Mesothelial cell of epicardium (in vitro differentiated cells): Measurements from ENCODE around the gene OSBPL5. TPM values are rescaled to one million over a fixed set of nuclear protein-coding genes. Genes with fewer than 3 reads are reported as not detected.

ENCODE experiments used
- DNase-seq, 2 experiments: peaks; one replicate each; pipeline ENCODE4 v3.0.0; 2021; ENCODE audit warnings: low spot score in 2 of 2; ENCODE audit not compliant: unreplicated experiment in 2 of 2
- H3K27ac Mint-ChIP-seq: 2 replicates; pipeline ENCODE4 v1.8.0; 2021; ENCODE audit warnings: mixed read lengths
- H3K27me3 Mint-ChIP-seq: 2 replicates; pipeline ENCODE4 v1.8.0; 2021; ENCODE audit warnings: low read depth, mixed read lengths
- H3K36me3 Mint-ChIP-seq: 2 replicates; pipeline ENCODE4 v1.8.0; 2021; ENCODE audit warnings: mixed read lengths
- H3K4me1 Mint-ChIP-seq: 2 replicates; pipeline ENCODE4 v1.8.0; 2021; ENCODE audit warnings: mixed read lengths
- H3K4me3 Mint-ChIP-seq: 2 replicates; pipeline ENCODE4 v1.8.0; 2021; ENCODE audit warnings: mild to moderate bottlenecking, moderate library complexity, mixed read lengths
- H3K9me3 Mint-ChIP-seq: 2 replicates; pipeline ENCODE4 v1.8.0; 2021; ENCODE audit warnings: mixed read lengths
- total RNA-seq: library from RNA; stranded (reverse); gene quantifications from 3 replicates; pipeline ENCODE4 v1.2.1, GENCODE V29; 2021
- TF ChIP-seq, protein P1 (sequence below): fragments of 200-600 bp; sonication (generic); IDR thresholded peaks from one replicate; pipeline ENCODE4 v1.5.0; 2021; ENCODE audit warnings: antibody characterized with exemption; ENCODE audit not compliant: unreplicated experiment

OSBPL5 gene
- total RNA-seq, 1 donor from 2014 or later, result 37.1 TPM

GRCh38 chr11:3206922-3207204, 41.8 kb upstream of the OSBPL5 start:
- no peaks in the 10 kb centered on the region for H3K4me1 Mint-ChIP-seq
- peaks cover 51% of the 10 kb centered on the region for H3K27me3 Mint-ChIP-seq
- H3K4me3 Mint-ChIP-seq, result no peak overlapping the region
- TF ChIP-seq, protein P1, sequence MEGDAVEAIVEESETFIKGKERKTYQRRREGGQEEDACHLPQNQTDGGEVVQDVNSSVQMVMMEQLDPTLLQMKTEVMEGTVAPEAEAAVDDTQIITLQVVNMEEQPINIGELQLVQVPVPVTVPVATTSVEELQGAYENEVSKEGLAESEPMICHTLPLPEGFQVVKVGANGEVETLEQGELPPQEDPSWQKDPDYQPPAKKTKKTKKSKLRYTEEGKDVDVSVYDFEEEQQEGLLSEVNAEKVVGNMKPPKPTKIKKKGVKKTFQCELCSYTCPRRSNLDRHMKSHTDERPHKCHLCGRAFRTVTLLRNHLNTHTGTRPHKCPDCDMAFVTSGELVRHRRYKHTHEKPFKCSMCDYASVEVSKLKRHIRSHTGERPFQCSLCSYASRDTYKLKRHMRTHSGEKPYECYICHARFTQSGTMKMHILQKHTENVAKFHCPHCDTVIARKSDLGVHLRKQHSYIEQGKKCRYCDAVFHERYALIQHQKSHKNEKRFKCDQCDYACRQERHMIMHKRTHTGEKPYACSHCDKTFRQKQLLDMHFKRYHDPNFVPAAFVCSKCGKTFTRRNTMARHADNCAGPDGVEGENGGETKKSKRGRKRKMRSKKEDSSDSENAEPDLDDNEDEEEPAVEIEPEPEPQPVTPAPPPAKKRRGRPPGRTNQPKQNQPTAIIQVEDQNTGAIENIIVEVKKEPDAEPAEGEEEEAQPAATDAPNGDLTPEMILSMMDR, result no peak
- no peak overlapping the region for H3K27ac Mint-ChIP-seq
- no peak for DNase-seq
- peaks cover 13% of the 10 kb centered on the region for H3K9me3 Mint-ChIP-seq
- H3K36me3 Mint-ChIP-seq, result no peaks in the 10 kb centered on the region

- H3K27ac Mint-ChIP-seq, result no peak overlapping the region
- no peak overlapping the region for H3K4me3 Mint-ChIP-seq
- peaks cover 8% of the 10 kb centered on the region for H3K9me3 Mint-ChIP-seq
- no peak for DNase-seq
- H3K36me3 Mint-ChIP-seq, result no peaks in the 10 kb centered on the region
- H3K27me3 Mint-ChIP-seq, result peaks cover 51% of the 10 kb centered on the region
- TF ChIP-seq, protein P1, result no peak
- no peaks in the 10 kb centered on the region for H3K4me1 Mint-ChIP-seq
Measured at GRCh38 chr11:3206156-3206921, 41.2 kb upstream of the OSBPL5 start.

GRCh38 chr11:3205261-3206155, 40.4 kb upstream of the OSBPL5 start:
- no peak overlapping the region for H3K4me3 Mint-ChIP-seq
- DNase-seq, result no peak
- peaks cover 59% of the 10 kb centered on the region for H3K27me3 Mint-ChIP-seq
- H3K27ac Mint-ChIP-seq, result no peak overlapping the region
- no peaks in the 10 kb centered on the region for H3K9me3 Mint-ChIP-seq
- TF ChIP-seq, protein P1, result no peak
- no peaks in the 10 kb centered on the region for H3K4me1 Mint-ChIP-seq
- no peaks in the 10 kb centered on the region for H3K36me3 Mint-ChIP-seq

DNA sequence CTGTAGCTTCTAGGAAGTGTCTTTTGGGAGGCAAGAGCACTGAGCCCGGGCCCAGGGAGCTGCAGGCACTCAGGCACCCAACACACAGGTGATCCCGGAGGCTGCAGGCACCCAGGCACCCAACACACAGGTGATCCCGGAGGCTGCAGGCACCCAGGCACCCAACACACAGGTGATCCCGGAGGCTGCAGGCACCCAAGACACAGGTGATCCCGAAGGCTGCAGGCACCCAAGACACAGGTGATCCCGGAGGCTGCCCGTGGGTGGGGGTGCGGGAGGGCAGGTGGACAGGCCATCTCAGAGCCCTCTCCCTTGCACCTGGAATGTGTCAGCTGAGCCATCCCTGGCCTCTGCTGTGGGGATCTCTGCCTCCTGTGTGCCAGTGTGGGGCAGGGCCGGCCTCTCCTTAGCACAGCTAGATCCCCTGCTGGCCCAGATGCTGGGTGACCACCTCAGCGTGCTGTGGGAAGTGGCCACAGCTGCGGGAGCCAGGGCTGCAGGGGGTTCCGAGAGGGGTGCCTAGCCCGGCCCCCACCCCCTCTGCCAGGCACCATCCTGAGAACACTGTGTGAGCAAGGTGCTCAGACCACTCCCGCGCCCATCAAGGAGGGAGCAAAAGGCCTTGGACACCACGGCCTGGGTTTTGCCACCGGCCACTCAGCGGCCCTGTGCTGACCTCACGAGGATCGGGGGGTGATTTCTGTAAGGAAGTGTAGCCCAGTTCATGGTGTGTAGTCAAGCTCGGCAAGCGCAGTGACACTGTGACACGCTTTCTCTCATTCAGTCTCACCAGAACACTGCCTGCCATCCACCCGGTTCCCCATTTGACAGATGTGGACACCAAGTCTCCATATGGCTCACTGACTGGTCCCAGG, 39.3 kb upstream of the OSBPL5 start:
- Mint-ChIP-seq H3K27ac (no peak overlapping the region), H3K9me3 (no peaks in the 10 kb centered on the region), H3K4me3 (no peak overlapping the region), H3K36me3 (no peaks in the 10 kb centered on the region), H3K27me3 (peaks cover 65% of the 10 kb centered on the region), H3K4me1 (no peaks in the 10 kb centered on the region)
- TF ChIP-seq, protein P1, result no peak
- no peak for DNase-seq

DNA sequence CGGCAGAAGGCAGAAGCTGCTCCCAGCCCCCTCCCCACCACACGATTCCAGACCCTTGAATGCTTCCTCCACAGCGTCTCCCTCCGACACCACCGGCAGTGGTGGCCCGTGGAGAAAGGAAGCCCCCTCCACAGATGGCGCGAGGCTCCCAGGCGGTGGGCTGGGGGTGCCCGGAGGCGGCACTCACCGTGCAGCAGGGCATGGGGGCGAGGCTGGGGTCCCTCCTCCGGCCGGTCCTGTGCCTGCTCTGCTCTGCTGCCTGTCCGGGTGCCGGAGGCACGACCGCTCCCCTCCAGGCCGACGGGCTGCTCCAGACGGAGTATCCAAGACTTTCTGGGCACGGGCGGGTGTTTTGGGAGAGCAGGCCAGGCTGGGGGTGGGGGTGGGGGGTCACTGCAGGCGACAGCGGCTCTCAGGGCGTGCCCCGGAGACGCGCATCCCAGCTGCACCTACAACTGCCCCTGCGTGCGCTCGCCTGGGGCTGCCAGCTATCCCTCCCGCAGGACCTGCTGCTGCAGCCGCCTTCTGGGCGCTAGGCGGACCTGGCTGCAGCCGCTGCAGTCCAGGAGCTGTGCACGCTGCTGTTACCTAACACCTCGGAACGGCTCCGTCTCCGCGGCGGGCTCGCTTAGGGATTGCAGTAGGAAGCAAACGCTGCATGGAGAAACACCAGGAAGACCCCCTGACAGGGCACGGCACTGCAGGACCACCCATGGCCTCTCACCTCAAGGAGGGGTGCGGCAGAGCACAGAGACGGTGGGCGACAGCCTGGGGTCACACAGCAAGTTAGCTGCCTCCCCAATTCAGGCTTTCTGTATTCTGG, 38.3 kb upstream of the OSBPL5 start:
- no peaks in the 10 kb centered on the region for H3K9me3 Mint-ChIP-seq
- no peak overlapping the region for H3K4me3 Mint-ChIP-seq
- no peaks in the 10 kb centered on the region for H3K4me1 Mint-ChIP-seq
- DNase-seq, result no peak
- H3K27ac Mint-ChIP-seq, result no peak overlapping the region
- TF ChIP-seq, protein P1, result no peak
- peaks cover 65% of the 10 kb centered on the region for H3K27me3 Mint-ChIP-seq
- H3K36me3 Mint-ChIP-seq, result no peaks in the 10 kb centered on the region
